ENCODE results near the gene ILKAP.

ILKAP gene

DNA sequence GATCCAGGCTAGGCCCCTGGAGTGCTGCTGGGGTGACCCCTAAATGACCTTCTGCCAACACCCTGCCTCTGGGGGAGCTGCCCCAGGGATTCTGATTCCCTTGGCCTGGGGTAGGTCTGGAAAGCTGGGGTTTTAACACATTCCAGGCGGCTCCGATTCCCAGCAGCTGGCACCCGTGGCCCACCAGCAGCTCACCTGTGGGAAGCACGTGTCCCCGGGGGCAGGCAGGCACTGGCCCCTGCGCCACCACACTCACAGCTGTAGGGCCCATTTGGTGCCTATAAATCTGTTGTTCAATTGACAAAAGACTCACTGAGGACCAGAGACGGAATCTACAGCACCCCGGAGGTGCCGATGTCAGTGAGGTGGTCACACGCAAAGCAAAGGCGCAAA, 69.1 kb downstream of the ILKAP start:
- no peaks in the 10 kb centered on the region for H3K27me3 ChIP-seq (ENCODE audit: control insufficient read depth in 2 of 2, insufficient read depth in 2 of 2, low read length in 2 of 2)
- H3K9ac ChIP-seq (ENCODE audit: low read depth in 1 of 2, low read length in 2 of 2): no peak overlapping the region
- H3K4me1 ChIP-seq (ENCODE audit: control insufficient read depth in 2 of 2, insufficient read depth in 2 of 2, low read length in 2 of 2): no peaks in the 10 kb centered on the region
- H3K36me3 ChIP-seq (ENCODE audit: control insufficient read depth in 2 of 2, insufficient read depth in 2 of 2, low read length in 2 of 2): no peaks in the 10 kb centered on the region
- H3K4me3 ChIP-seq (ENCODE audit: low read length in 2 of 2): no peak overlapping the region
- no peak overlapping the region for H3K27ac ChIP-seq (ENCODE audit: low read depth in 2 of 2, low read length in 2 of 2)
- H3K9me3 ChIP-seq (ENCODE audit: control insufficient read depth in 2 of 2, low read length in 2 of 2): no peaks in the 10 kb centered on the region

DNA sequence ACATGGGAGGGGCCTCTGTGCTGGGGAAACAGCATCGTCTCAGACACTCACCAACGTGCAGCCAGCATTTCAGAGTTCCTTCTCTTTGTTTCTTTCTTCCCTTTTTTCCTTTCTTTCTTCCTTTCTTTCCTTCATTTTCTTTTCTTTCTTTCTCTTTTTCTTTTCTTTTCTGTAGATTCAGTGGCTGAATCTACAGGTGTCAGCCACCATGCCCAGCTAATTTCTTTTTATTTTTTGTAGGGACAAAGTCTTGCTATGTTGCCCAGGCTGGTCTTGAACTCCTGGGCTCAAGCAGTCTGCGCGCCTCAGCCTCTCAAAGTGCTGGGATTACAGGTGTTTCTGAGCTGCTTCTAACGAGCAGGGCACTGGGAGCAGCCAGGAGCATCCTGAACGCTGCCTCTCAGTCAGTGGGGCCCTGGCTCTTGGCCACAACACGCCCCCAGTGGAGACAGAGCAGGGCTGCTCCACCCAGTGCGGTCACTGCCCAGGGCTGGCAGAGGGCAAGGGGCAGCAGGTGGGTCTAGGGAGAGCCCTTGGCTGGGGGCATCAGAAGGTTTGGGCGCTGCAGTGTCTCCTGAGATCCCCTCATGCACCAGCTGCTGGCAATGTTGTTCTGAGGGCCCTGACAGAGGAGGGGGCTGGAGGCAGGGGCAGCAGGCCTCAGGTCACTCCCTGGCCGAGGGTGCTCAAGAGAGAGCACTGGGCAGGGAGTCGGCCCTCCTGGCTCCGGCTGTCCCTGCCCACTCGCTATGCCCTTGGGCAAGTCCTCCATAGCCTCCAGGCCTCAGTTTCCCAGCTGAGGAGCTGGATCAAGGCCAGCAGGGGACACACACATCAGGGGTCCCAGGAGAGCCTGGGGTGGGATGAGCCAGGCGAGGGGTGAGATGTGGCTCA, 69.7 kb downstream of the ILKAP start:
- Histone ChIP-seq H3K4me1 (ENCODE audit: control insufficient read depth in 2 of 2, insufficient read depth in 2 of 2, low read length in 2 of 2) (no peaks in the 10 kb centered on the region), H3K9me3 (ENCODE audit: control insufficient read depth in 2 of 2, low read length in 2 of 2) (no peaks in the 10 kb centered on the region), H3K27ac (ENCODE audit: low read depth in 2 of 2, low read length in 2 of 2) (no peak overlapping the region), H3K27me3 (ENCODE audit: control insufficient read depth in 2 of 2, insufficient read depth in 2 of 2, low read length in 2 of 2) (no peaks in the 10 kb centered on the region), H3K9ac (ENCODE audit: low read depth in 1 of 2, low read length in 2 of 2) (no peak overlapping the region), H3K36me3 (ENCODE audit: control insufficient read depth in 2 of 2, insufficient read depth in 2 of 2, low read length in 2 of 2) (no peaks in the 10 kb centered on the region), H3K4me3 (ENCODE audit: low read length in 2 of 2) (no peak overlapping the region)

DNA sequence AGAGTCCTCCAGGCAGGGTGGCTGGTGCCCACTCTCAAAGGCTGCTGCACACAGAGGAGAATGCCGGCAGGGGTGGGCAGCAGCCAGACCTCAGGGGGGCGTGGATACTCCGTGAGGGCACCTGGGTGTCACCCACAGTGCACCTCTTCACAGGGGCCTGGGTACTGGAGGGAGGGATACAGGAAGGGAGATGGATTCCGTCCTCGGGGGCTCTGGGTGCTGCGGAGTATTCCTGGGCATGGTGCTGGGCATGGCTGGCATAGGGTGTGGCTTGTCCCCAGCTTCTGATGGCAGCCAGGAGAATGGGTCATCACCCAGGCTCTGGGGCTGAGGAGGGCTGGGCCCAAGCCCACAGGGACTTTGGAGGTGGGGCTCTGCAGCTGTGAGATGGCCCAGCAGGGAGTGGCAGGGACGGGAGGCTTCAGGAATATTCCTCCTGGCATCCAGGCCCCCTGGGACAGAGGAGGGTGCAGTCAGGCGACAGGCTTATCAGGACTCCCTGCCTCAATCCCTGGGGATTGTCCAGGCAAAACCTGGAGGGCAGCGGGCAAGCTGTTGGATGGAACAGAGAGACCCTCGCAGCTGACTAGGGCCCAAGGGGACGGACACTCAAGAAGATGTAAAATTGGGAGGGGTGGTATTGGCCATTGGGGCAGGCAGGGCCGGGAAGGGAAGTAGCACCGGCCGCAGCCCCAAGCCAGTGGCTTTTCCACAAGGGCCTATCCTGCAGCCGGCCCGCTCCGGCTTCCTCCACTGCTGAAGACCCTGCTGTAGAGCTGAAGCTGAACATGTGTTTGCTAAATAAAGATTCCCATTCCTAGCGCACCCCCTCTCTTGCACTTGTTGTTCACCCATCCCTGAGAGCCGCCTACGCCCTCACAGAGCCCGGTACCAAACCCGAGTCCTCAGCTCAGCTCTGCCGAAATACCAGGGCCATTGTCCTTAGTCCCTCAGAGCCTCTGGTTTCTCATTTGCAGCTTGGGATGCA, 70.7 kb downstream of the ILKAP start:
- no peak overlapping the region for H3K4me3 ChIP-seq (ENCODE audit: low read length in 2 of 2)
- no peaks in the 10 kb centered on the region for H3K36me3 ChIP-seq (ENCODE audit: control insufficient read depth in 2 of 2, insufficient read depth in 2 of 2, low read length in 2 of 2)
- H3K4me1 ChIP-seq (ENCODE audit: control insufficient read depth in 2 of 2, insufficient read depth in 2 of 2, low read length in 2 of 2): no peaks in the 10 kb centered on the region
- H3K27ac ChIP-seq (ENCODE audit: low read depth in 2 of 2, low read length in 2 of 2): no peak overlapping the region
- no peaks in the 10 kb centered on the region for H3K27me3 ChIP-seq (ENCODE audit: control insufficient read depth in 2 of 2, insufficient read depth in 2 of 2, low read length in 2 of 2)
- H3K9me3 ChIP-seq (ENCODE audit: control insufficient read depth in 2 of 2, low read length in 2 of 2): no peaks in the 10 kb centered on the region
- no peak overlapping the region for H3K9ac ChIP-seq (ENCODE audit: low read depth in 1 of 2, low read length in 2 of 2)

GRCh38 chr2:238131761-238132462, 71.6 kb downstream of the ILKAP start:
- Histone ChIP-seq H3K4me3 (ENCODE audit: low read length in 2 of 2) (no peak overlapping the region), H3K27me3 (ENCODE audit: control insufficient read depth in 2 of 2, insufficient read depth in 2 of 2, low read length in 2 of 2) (no peaks in the 10 kb centered on the region), H3K4me1 (ENCODE audit: control insufficient read depth in 2 of 2, insufficient read depth in 2 of 2, low read length in 2 of 2) (no peaks in the 10 kb centered on the region), H3K27ac (ENCODE audit: low read depth in 2 of 2, low read length in 2 of 2) (no peak overlapping the region), H3K36me3 (ENCODE audit: control insufficient read depth in 2 of 2, insufficient read depth in 2 of 2, low read length in 2 of 2) (no peaks in the 10 kb centered on the region), H3K9me3 (ENCODE audit: control insufficient read depth in 2 of 2, low read length in 2 of 2) (no peaks in the 10 kb centered on the region), H3K9ac (ENCODE audit: low read depth in 1 of 2, low read length in 2 of 2) (no peak overlapping the region)

DNA sequence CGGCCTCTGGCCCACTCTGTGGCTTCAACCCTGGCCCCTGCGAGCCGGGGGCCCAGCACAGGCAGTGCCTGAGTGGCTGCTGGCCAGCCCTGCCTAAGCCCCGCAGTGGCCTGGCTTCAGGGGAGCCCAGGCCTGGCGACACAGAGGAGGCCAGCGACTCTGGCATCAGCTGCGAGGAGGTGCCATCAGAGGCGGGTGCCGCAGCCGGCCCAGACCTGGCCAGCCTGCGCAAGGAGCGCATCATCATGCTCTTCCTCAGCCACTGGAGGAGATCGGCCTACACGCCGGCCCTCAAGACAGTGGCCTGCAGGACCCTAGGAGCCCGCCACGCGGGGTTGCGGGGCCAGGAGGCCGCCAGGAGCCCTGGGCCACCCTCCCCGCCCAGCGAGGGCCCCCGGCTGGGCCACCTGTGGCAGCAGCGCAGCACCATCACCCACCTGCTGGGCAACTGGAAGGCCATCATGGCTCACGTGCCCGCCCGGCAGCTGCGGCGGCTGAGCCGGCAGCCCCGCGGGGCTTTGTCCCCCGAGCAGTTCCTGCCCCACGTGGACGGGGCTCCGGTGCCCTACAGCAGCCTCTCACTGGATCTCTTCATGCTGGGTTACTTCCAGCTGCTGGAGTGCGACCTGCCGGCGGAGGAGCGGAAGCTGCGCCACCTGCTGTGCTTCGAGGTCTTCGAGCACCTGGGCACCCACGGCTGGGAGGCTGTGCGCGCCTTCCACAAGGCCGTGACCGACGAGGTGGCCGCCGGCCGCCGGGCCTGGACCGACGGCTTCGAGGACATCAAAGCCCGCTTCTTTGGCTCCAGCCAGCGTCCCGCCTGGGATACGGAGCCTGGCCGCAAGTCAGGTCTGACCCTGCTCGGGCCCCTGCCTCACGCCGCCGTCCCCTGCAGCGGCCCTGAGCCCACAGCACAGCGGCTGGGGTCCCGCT, 72.5 kb downstream of the ILKAP start:
- H3K4me1 ChIP-seq (ENCODE audit: control insufficient read depth in 2 of 2, insufficient read depth in 2 of 2, low read length in 2 of 2): no peaks in the 10 kb centered on the region

DNA sequence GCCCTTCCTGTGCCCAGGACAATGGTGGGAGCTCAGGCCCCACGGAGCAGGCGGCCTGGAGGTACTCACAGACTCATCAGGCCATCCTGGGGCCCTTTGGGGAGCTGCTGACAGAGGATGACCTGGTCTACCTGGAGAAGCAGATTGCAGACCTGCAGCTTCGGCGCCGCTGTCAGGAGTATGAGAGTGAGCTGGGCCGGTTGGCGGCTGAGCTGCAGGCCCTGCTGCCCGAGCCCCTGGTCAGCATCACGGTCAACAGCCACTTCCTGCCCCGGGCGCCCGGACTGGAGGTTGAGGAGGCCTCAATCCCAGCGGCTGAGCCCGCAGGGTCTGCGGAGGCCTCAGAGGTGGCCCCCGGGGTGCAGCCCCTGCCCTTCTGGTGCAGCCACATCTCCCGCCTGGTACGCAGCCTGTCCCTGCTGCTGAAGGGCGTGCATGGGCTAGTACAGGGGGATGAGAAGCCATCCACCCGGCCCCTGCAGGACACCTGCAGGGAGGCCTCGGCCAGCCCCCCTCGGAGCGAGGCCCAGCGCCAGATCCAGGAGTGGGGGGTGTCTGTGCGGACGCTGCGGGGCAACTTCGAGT, 73.3 kb downstream of the ILKAP start:
- Histone ChIP-seq H3K4me3 (ENCODE audit: low read length in 2 of 2) (no peak overlapping the region), H3K4me1 (ENCODE audit: control insufficient read depth in 2 of 2, insufficient read depth in 2 of 2, low read length in 2 of 2) (no peaks in the 10 kb centered on the region), H3K36me3 (ENCODE audit: control insufficient read depth in 2 of 2, insufficient read depth in 2 of 2, low read length in 2 of 2) (no peaks in the 10 kb centered on the region), H3K27me3 (ENCODE audit: control insufficient read depth in 2 of 2, insufficient read depth in 2 of 2, low read length in 2 of 2) (no peaks in the 10 kb centered on the region), H3K9me3 (ENCODE audit: control insufficient read depth in 2 of 2, low read length in 2 of 2) (no peaks in the 10 kb centered on the region), H3K27ac (ENCODE audit: low read depth in 2 of 2, low read length in 2 of 2) (no peak overlapping the region), H3K9ac (ENCODE audit: low read depth in 1 of 2, low read length in 2 of 2) (no peak overlapping the region)

More for the DNA sequence above, 72.5 kb downstream of the ILKAP start:
- no peak overlapping the region for H3K27ac ChIP-seq (ENCODE audit: low read depth in 2 of 2, low read length in 2 of 2)
- no peaks in the 10 kb centered on the region for H3K27me3 ChIP-seq (ENCODE audit: control insufficient read depth in 2 of 2, insufficient read depth in 2 of 2, low read length in 2 of 2)
- no peak overlapping the region for H3K9ac ChIP-seq (ENCODE audit: low read depth in 1 of 2, low read length in 2 of 2)
- no peak overlapping the region for H3K4me3 ChIP-seq (ENCODE audit: low read length in 2 of 2)
- no peaks in the 10 kb centered on the region for H3K36me3 ChIP-seq (ENCODE audit: control insufficient read depth in 2 of 2, insufficient read depth in 2 of 2, low read length in 2 of 2)
- no peaks in the 10 kb centered on the region for H3K9me3 ChIP-seq (ENCODE audit: control insufficient read depth in 2 of 2, low read length in 2 of 2)

- Histone ChIP-seq H3K27ac (ENCODE audit: low read depth in 2 of 2, low read length in 2 of 2) (no peak overlapping the region), H3K9ac (ENCODE audit: low read depth in 1 of 2, low read length in 2 of 2) (no peak overlapping the region), H3K9me3 (ENCODE audit: control insufficient read depth in 2 of 2, low read length in 2 of 2) (no peaks in the 10 kb centered on the region), H3K27me3 (ENCODE audit: control insufficient read depth in 2 of 2, insufficient read depth in 2 of 2, low read length in 2 of 2) (no peaks in the 10 kb centered on the region), H3K4me3 (ENCODE audit: low read length in 2 of 2) (no peak overlapping the region), H3K36me3 (ENCODE audit: control insufficient read depth in 2 of 2, insufficient read depth in 2 of 2, low read length in 2 of 2) (no peaks in the 10 kb centered on the region), H3K4me1 (ENCODE audit: control insufficient read depth in 2 of 2, insufficient read depth in 2 of 2, low read length in 2 of 2) (no peaks in the 10 kb centered on the region)
Observed at GRCh38 chr2:238129166-238130010, 74.1 kb downstream of the ILKAP start.

- Histone ChIP-seq H3K27ac (ENCODE audit: low read depth in 2 of 2, low read length in 2 of 2) (no peak overlapping the region), H3K36me3 (ENCODE audit: control insufficient read depth in 2 of 2, insufficient read depth in 2 of 2, low read length in 2 of 2) (no peaks in the 10 kb centered on the region), H3K4me1 (ENCODE audit: control insufficient read depth in 2 of 2, insufficient read depth in 2 of 2, low read length in 2 of 2) (no peaks in the 10 kb centered on the region), H3K27me3 (ENCODE audit: control insufficient read depth in 2 of 2, insufficient read depth in 2 of 2, low read length in 2 of 2) (no peaks in the 10 kb centered on the region), H3K4me3 (ENCODE audit: low read length in 2 of 2) (no peak overlapping the region), H3K9ac (ENCODE audit: low read depth in 1 of 2, low read length in 2 of 2) (no peak overlapping the region), H3K9me3 (ENCODE audit: control insufficient read depth in 2 of 2, low read length in 2 of 2) (no peaks in the 10 kb centered on the region)
Observed at GRCh38 chr2:238128534-238129001, 74.9 kb downstream of the ILKAP start.
